SIG-M5 (cell line): ENCODE measurements around the gene DDRGK1.

ENCODE experiments used
- DNase-seq: peaks from one replicate; lab custom pipeline; 2025; lab: John Stamatoyannopoulos, UW

Gene DDRGK1

DNA sequence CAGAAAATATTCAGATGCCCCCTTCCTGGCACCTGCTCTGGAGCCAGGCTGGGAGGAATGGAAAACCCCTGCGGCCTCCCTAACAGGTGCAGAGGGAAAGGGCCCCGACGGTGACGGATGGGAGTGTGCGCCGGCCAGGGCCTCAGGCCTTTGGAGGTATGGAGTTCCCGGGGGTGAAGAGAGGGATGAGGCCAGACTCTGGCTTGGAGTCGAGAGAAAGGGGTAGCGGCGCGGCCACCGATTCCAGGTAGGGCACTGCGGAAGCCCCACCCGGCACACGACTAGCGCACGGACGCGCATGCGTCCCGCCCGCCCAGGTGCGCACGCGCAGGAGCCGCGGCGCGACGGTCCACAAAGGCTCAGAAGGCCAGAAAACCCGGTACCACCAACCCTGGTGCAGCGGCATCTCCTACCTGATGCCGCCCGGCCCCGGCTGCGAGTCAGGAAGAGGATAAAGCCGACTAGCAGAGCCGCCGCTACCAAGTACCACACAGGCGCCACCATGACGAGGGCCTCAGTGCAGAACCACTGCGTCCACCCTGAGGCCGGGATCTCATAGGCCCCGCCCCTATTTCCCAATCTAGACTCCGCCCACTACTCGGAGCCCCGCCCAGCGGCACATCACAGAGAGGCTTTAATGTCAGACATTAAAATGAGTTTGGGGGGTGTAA, at the start of gene DDRGK1:
DDRGK1 (minus strand) TSS at position 559 of the 671 bp plus-strand sequence; CDS start at position 504, 55 bp downstream.
- peak; percentile 37 for DNase-seq

DNA sequence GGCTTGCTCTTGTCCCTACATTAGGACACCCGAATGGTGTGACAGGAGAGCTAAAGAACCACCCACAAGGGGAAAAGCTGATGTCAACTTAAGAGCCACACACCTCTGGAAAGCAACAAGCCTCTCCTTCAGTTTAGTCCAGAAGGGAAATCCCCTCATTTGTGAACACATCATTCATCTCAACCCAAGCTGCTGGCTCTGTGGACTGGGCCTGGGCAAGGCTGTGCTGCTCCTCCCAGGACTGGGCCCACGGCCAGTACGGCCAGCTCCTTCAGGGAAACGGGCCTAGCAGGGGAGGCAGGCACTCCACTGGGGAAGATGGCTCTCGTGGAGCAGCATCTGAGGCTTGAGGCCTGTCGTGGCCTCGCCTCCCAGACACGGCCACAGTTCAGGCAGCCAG, 47.3 kb upstream of the DDRGK1 start:
- DNase-seq, result no peak

DNA sequence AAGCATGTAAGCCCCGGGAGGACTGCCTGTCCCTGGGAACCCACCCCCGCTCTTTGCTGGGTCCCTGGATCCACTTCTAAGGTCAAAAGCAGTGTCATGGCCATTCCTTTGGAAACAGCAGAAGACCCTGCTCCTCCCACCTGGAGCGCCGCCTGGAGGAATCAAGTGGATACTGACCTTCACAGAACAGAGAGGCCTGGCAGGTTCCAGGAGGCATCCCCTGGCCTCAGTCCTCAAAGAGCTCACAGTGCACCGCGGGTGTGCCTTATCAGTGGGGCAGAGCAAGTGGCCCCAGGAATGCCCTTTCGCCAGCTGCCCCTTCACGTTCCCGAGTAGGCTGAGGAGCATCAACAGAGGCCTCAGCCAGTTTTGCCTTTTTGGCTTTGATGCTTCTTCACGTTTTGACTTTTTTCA, 45.6 kb upstream of the DDRGK1 start:
- no peak for DNase-seq

DNA sequence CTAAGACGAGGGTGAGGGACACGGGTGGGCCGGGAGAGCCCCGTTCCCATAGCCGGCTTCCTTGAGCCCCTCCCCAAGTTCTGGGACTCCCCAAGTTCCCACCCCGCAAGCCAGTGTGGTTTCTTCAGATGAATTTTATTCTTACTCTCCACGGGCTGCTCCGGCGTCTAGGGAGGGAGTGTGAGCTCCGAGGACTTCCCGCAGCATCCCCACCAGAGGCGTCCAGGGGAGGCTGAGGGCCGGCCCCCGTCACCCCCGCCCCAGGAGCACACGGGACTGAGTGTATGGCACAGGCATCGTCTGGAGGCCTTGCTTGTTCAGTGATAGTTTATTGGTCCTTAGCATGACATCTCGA, 44.5 kb upstream of the DDRGK1 start:
- no peak for DNase-seq

DNA sequence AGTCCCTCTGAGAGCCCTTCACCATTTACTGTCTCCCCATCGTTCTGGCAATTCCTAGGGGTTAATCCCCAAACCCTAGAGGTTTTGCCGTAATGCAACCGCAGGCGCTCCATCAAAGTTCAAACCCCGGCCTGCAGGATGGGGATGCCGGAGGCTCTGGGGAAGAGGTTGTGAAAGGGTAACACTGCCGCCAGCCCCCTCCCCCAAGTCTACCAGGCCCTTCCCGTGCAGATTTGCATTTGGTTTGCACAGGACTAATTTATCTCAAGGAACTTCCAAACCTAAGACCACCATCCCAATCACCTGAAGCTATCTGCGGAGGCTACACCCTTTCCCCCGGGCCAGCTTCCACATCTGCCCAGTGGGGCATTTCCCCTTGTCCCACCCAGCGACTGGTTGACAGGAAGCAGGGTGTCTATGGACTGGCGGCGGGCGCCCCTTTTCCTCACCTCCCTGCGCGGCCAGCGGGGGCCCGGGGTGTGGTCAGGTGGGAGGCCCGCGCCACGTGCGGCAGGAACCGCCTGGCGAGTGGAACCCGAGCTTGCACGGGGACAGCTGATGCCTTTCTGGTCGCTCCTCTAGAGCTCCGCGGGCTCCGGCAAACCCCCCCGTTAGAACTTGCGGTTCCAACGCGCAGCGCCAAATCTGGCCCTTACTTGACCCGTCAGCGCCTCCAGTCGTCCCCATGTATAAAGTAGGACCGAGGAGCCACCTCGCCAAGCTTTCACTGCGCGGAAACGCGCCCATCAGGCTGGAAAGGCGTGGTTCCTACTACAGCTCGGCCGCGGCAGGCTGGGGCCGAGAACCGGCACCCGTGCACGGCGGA, 43.9 kb upstream of the DDRGK1 start:
- no peak for DNase-seq

DNA sequence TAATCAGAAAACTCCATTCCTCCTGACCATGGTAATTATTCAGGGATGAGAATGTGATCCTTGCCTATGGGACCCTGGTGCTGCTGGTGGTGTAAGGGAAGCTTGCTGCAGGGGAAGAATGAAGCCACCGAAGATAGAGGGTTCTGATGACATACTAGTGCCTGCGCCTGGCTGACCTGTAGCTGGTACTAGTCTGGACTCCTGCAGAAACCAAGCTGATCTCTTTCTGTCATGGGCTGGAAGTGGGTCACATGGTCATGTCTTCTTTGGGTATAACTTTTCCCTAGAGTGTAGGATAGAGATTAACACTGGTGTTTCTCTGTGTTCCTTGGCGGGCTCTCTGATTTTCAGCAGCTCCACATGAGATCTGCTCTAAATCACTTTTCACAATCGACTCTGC, 43.2 kb upstream of the DDRGK1 start:
- no peak for DNase-seq

DNA sequence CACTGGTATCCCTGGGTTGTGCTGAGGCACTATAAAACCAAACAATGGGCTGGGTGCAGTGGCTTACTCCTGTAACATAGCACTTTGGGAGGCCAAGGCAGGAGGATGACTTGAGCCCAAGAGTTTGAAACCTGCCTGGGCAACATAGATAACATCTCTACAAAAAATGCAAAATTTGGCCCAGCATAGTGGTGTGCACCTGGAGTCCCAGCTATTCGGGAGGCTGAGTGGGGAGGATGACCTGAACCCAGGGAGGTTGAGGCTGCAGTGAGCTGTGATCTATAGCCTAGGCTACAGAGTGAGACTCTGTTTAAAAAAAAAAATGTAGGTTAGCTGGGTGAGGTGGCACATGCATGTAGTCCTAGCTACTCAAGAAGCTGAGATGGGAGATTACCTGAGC, 42.2 kb upstream of the DDRGK1 start:
- no peak for DNase-seq

DNA sequence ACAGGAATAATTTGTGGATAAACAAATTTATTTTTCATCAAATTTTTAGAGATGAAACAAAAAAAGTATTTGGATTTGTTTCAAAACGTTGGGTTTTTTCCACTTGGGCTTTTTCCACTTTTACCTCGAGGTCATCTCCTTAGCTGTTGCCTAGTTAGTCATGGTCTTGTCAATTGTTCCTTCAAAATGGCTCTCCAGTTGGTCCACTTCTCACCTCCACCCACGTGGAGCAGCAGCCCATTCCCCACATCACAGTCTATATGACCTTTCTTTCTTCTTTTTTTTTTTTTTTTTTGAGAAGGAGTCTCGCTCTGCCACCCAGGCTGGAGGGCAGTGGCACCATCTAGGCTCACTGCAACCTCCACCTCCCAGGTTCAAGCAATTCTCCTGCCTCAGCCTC, 41.2 kb upstream of the DDRGK1 start:
- DNase-seq, result no peak

DNA sequence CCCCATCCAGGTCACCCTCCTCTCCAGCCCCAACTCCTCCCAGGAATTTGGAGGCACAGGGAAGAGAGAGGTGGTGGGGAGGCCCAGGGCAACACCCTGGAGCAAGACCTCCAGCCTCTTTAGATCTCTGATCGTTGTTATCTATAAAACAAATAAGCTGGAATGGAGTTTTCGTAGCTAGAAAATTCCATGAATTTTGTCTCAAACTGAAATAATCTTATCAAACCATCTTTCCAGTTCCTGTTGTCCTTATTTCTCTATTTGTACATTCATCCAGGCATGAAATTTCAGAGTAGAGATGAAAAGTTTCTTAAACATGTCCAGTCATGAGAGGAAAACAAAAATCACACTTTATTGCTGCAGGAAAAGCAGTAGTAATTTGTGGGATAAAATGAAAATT, 40.7 kb upstream of the DDRGK1 start:
- DNase-seq, result no peak

DNA sequence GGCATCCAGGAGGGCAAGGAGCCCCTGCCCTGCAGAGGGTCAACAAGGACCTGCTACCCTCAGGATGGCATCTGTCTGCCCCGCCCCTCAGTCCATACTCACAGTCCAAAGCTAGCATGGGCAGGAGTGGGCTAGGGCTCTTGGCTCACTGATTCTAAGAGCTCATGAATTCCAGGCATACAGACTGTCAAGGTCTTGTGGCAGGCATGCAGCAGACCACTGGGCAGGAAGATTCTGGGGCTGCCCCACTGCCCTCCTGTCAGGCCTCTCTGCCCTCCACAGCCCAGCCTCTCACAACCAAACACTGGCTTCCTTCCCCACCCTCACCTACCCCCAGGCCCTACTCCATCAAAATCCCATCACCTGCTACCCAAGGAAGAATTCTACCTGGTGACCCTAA, 40.1 kb upstream of the DDRGK1 start:
- no peak for DNase-seq

DNA sequence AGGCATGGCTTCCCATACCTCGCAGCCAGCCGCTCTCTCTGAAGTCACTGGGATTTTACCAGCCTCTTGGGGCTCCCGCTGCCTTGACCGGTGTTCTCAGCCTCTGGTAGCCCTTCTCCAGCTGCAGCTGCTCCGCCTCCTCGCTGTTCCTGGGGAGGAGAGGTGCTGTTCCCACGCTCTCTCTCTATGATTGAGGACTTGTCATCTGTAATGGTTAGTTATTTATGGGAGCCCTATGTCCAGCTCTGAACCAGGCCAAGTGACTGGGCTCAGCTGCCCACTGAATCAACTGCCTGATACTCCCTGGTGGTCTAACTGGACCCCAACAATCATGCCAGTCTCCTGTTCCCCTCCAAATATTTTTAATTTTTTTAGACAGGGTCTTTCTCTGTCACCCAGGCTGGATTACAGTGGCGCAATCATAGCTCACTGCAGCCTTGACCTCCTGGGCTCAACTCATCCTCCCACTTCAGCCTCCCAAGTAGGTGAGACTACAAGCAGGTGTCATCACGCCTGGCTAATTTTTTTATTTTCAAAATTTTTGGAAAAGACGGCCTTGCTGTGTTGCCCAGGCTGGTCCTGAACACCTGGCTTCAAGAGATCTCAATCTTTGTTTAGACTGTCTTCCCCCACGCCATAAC, 39.4 kb upstream of the DDRGK1 start:
- DNase-seq, result no peak

DNA sequence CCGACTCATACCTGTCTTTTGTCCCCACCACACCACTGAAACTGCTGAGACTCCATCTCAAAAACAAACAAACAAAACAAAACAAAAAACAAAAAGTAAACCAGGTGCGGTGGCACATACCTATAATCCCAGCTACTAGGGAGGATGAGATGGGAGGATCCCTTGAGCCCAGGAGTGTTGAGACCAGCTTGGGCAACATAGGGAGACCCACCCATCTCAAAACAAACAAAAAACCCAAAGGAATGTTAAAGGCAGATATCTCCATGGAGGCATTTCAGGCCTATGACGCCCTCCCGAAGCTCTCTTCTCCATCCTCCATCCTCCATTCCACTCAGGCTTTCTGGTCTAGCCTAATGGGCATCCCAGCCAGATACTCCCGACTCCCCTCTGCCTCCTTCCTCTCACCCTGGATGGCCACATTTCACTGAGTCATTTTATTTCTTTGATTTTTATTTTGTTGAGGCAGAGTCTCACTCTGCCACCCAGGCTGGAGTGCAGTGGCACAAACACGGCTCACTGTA, 37.8 kb upstream of the DDRGK1 start:
- no peak for DNase-seq

DNA sequence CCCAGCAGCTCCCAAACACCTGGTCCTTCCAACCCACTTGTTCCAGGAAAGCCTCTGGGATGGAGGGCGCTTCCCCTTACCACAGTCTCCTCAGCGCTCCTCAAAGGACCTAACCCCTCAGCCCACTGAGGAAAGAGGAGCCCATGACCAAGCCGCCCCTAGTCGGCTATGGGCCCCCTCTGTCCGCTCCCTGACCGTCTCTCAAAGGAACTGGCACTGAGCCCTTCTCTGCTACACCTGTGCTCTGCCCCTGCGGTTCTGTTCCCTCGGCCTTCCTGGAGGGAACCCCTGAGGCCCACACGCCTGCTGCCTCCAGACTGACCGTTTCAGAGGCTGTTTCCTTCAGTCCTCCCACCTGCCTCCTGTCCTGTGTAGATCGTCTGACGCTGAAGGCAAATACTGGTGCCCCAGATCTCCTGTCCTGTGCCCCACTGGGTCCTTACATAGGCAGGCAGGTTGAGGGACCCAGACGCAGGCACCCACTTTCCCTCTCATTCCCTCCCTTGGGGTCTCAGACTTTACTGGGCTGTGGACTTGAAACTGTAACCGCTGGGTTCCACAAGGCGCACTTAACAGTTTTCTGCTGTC, 36.4 kb upstream of the DDRGK1 start:
- no peak for DNase-seq

DNA sequence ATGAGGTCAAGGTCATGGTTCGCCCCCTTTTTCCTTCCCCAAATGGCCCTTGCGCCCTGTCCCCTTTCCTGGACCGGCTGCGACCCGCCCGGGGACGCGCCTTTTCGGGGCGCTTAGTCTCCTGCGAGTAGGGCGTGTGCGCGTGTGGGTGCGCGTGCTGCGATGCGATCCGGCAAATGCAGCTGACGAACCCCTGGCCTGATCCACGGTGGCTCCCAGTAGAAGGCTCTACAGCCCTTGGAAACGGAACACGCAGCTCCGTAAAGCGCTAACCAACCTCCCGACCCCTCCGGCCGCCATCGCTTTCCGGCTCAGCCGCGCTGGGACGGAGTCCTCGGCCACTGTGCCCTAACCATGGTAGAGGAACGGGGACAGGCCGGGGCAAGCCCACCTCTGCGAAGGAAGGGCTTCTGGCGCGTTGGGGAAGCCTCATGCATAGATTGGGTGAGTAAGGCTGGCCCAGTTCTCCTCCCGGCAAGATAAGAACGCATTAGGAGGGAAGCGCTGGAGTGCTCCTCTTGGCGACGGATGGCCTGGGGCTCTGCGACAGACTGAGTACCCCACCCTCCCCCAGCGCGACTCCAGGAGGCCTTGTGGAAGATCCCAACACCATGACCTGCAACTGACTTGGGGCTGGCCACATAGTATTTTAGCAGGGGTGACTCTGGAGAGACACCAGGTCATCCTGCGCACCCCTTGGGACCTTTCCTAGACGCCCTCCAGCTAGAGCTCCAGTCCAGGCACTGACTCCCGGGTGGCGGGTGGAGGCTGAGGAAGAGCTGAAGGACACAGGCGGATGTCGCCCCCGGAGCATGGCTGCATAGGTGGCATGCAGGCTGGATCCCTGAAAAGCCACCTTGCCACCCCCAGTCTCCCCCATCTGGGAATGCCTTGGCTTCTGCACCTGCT, 35.6 kb upstream of the DDRGK1 start:
- no peak for DNase-seq

DNA sequence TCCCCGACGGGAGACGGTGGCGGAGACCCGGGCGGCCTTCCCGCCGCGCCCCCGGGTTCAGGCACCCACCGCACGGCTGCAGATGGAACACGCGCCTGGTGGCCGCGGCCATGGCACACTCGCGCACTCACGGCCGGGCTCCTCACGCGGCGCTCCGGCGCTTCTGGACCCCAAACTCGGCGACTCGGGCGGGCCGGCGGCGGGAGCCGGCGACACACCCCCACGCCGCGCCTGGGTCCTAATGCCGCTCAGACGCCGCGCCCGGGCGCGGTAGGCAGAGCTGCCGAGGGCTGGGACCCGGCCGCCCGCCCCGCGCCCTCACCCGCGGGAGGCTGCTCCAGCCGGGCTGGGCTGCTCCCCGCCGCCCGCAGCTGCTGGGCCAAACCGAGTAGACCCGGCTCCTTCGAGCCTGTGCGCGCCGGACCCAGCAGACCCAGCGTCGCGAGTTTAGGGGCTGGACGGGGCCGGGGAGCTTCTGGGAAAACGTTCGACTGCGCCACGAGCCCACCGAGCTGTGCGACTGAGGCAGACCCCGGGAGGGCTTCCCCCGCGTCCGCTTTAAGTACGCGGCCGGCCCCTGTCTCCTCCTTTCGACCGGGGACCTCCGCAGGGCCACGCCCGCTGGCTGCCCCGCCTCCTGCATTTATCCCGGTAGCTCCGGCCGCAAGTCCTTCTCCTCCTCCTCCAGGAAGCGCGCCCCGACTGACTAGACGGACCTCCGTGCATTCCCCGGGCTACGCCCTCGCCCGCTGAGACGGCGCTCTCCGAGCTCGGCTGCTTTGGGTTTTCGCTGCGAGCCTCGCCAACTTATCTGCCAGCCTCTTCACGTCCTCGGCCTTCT, 34.8 kb upstream of the DDRGK1 start, which contains the start of gene SLC4A11:
SLC4A11 (minus strand) TSS at position 165 of the 841 bp plus-strand sequence; CDS start at position 112, 53 bp downstream.
- DNase-seq, result no peak

DNA sequence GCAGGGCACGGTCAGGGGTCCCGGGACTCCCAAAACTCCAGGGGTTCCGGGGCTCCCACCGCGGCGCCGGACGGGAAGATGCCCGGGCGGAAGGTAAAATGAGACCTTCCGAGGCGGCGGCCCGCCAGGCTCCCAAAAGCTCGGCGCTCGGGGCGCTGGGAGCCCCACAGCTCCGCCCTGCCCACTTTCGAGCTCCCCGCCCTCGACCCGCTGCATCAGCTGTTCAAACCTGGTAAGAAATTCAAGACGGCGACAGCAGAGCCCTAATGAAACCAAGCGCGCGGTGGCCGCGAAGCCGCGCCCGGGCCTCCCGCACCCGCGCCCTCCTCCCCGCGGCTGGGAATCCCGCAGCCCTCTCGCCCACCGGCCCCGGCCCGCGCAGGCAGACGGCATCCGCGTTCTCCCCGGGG, 34.1 kb upstream of the DDRGK1 start:
- no peak for DNase-seq

DNA sequence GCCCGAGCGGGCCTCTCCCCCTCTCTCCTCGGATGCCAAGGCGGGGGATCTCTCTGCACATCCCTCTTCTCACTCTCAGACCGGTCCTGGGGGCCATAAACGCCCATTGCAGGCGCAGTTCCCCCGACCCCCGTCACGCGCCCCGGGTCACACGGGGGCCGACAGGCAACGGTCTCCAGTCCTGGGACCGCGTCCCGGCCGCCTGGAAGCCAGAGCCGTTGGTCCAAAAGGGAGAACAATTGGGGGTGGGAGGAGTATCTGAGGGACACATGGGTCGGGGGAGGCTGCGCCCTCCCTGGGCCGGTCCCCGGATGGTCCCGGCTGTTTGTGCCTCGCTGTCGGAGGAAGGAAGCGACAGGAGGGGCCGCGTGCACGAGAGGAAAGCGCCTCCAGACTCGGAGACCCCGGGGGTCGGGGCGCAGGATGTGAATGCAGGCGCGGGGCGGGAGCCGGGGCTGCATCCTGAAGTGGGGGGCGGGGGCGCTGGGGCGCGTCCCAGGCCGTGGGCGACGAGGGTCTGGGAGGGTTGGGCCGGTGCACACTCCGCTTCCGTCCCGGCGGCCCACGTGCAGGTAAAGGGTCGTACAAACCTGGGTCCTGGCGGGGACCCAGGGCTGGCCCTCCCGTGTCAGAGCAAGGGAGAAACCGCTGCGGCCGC, 33.6 kb upstream of the DDRGK1 start:
- no peak for DNase-seq

DNA sequence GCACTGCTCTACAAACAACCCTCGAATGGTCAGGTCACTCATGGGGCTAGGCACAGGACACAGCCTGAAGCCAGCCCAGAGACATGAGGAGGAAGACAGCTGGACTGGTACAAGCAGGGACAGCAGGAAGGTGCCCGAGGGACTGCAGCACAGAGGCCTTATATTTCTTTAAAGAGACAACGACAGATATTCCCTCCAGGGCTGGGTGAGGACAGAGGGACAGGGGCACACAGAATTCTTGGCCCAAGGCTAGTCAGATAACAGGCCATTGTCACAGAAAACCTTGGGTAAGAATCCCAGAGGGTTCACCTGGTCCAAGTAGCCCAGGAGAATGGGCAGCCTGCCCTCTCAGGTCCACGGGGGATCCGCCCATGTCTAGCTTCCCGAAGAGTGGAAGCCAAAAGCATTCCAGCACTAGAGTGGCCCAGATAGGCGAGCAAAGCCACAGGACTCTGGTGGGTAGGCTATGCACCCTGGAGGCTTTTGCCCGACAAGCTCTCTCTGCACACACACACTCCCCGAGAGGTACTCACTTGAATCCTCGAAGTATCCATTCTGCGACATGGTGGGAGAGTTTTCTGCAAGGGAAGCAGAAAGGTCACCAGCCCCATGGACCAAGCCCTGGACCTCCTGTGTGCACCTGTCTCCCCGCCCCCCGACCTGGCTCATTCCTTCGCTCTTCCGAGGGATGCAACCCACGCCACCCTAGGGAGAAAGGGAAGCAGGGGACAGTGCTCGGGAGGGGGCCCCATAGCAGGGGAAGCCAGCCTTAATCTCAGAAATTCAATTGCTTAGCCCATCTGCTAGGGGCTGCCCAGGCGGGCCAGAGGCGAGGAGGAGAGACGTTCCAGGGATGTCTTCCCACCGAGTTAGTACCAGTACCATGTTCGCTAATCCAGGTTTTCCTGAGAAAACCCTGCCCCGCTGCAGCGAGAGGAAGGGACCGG, 32.8 kb upstream of the DDRGK1 start:
- no peak for DNase-seq
